K562 (cell line): ENCODE results near the gene LRP1. TPM values are rescaled to one million over a fixed set of nuclear protein-coding genes. Genes with fewer than 3 reads are reported as not detected.

Experiments
- ATAC-seq: fragments of 200-7000 bp; cut with Tn5 transposase; 3 replicates; pipeline ENCODE4 v1.9.1; 2020; ENCODE audit warnings: moderate library complexity
- BruUV-seq: library from RNA; stranded (reverse); fragments of 400-500 nt; replicated peaks from 2 replicates; lab custom pipeline; 2021; lab: Mats Ljungman, UMichigan
- CTCF ChIA-PET: fragments of 300-600 bp; formaldehyde crosslinking; extraction: SDS; loops from one replicate; lab custom pipeline; 2021; ENCODE audit warnings: low intra/inter-chr PET ratio; lab: Yijun Ruan, JAX
- POLR2A ChIA-PET: fragments of 300-600, 350-650 bp; sonication (Branson Sonifier 250); formaldehyde crosslinking; extraction: SDS; loops from one replicate; lab custom pipeline; 2021; ENCODE audit warnings: antibody characterized with exemption, inconsistent platforms; lab: Yijun Ruan, JAX
- DNase-seq, 4 experiments: peaks; one replicate each; pipeline versions ENCODE4 v3.0.0 to v3.0.0-alpha.2; 2011 to 2018; ENCODE audit warnings: low spot score in 3 of 4, mixed read lengths in 3 of 4; ENCODE audit errors: extremely low read depth in 1 of 4
- FAIRE-seq: peaks from 2 replicates; lab custom pipeline; 2011; peaks lifted over from hg19 to GRCh38; lab: Jason Lieb, UNC
- H2AFZ ChIP-seq: 2 replicates; pipeline ENCODE4 v1.6.0; 2011; ENCODE audit warnings: low read depth, low read length, control low read depth, inconsistent platforms
- H3K27ac ChIP-seq: fragments of 200-600 bp; 3 replicates; pipeline ENCODE4 v1.8.0; 2011; ENCODE audit warnings: low read depth, mild to moderate bottlenecking, control low read depth, inconsistent platforms, low read length, moderate library complexity, mixed read lengths; ENCODE audit errors: extremely low read depth
- H3K27me3 ChIP-seq, 2 experiments: fragments of 300-600 bp in 1 of 2; 2 replicates in 1 of 2; 3 replicates in 1 of 2; pipeline versions ENCODE4 v1.6.0 to v1.8.0; 2011; ENCODE audit warnings: inconsistent platforms in 2 of 2, low read length in 2 of 2, mild to moderate bottlenecking in 1 of 2, mixed read lengths in 1 of 2, moderate library complexity in 1 of 2; ENCODE audit not compliant: control insufficient read depth in 2 of 2, insufficient read depth in 2 of 2
- H3K36me3 ChIP-seq: fragments of 300-600 bp; 3 replicates; pipeline ENCODE4 v1.8.0; 2011; ENCODE audit warnings: mild to moderate bottlenecking, low read length, inconsistent platforms; ENCODE audit not compliant: control insufficient read depth, insufficient read depth
- H3K4me1 ChIP-seq, 2 experiments: fragments of 200-600 bp in 1 of 2; replicated peaks in 1 of 2; 2 replicates in 1 of 2; 3 replicates in 1 of 2; pipeline versions ENCODE4 v1.5.1 to v1.8.0; 2011; ENCODE audit warnings: inconsistent platforms in 2 of 2, low read length in 2 of 2, mild to moderate bottlenecking in 1 of 2, mixed read lengths in 1 of 2, moderate library complexity in 1 of 2; ENCODE audit not compliant: control insufficient read depth in 2 of 2, insufficient read depth in 2 of 2
- H3K4me2 ChIP-seq: 2 replicates; pipeline ENCODE4 v1.6.1; 2011; ENCODE audit warnings: low read length, control low read depth, inconsistent platforms, mixed read lengths; ENCODE audit not compliant: insufficient read depth
- H3K4me3 ChIP-seq: fragments of 200-600 bp; sonication (generic), shearing (Covaris generic); 2 replicates; pipeline ENCODE4 v1.5.1; 2016; ENCODE audit warnings: control low read depth, inconsistent platforms
- H3K79me2 ChIP-seq: fragments of 200-600 bp; 3 replicates; pipeline ENCODE4 v1.8.0; 2011; ENCODE audit warnings: low read length, inconsistent platforms; ENCODE audit not compliant: control insufficient read depth, insufficient read depth
- H3K9ac ChIP-seq, 2 experiments: 2 replicates each; pipeline versions ENCODE4 v1.6.0 to v1.6.1; 2011; ENCODE audit warnings: low read depth in 2 of 2, low read length in 2 of 2, control low read depth in 1 of 2, inconsistent platforms in 1 of 2, mild to moderate bottlenecking in 1 of 2, mixed read lengths in 1 of 2; ENCODE audit not compliant: insufficient read depth in 1 of 2
- H3K9me1 ChIP-seq: one replicate; pipeline ENCODE4 v1.6.0; 2011; ENCODE audit warnings: inconsistent platforms, mild to moderate bottlenecking, low read length, moderate library complexity; ENCODE audit not compliant: control insufficient read depth, insufficient read depth
- H3K9me3 ChIP-seq: replicated peaks from 2 replicates; pipeline ENCODE4 v1.5.1; 2011; ENCODE audit warnings: low read depth, low read length, inconsistent platforms; ENCODE audit not compliant: control insufficient read depth, insufficient read depth
- H4K20me1 ChIP-seq: replicated peaks from 2 replicates; pipeline ENCODE4 v1.6.1; 2011; ENCODE audit warnings: low read length, inconsistent platforms, mixed read lengths; ENCODE audit not compliant: control insufficient read depth, insufficient read depth
- CCAR2 ChIP-seq: fragments of 200-400 bp; formaldehyde crosslinking; IDR thresholded peaks from 2 replicates; pipeline ENCODE4 v1.6.1; 2017; ENCODE audit warnings: mild to moderate bottlenecking, low read depth, low read length
- CCNT2 ChIP-seq: IDR thresholded peaks from 2 replicates; pipeline ENCODE4 v1.6.1; 2011; ENCODE audit warnings: borderline replicate concordance, low read depth, mild to moderate bottlenecking, moderate library complexity, mixed read lengths, low read length; ENCODE audit not compliant: insufficient read length; ENCODE audit errors: extremely low read depth
- HMBOX1 ChIP-seq: sonication (generic); IDR thresholded peaks from 2 replicates; pipeline ENCODE4 v1.6.1; 2016
- SAP30 ChIP-seq: fragments of 200-600 bp; sonication (generic); IDR thresholded peaks from 2 replicates; pipeline ENCODE4 v1.6.1; 2012; ENCODE audit warnings: borderline replicate concordance, low read depth, mild to moderate bottlenecking, moderate library complexity, low read length, control low read depth, inconsistent platforms; ENCODE audit not compliant: insufficient read depth, poor library complexity, severe bottlenecking
- TAF7 ChIP-seq: fragments of 450-650 bp; IDR thresholded peaks from 2 replicates; pipeline ENCODE4 v1.6.1; 2016; ENCODE audit warnings: missing genetic modification characterization, missing compliant biosample characterization
- TEAD2 ChIP-seq: fragments of 450-650 bp; IDR thresholded peaks from 2 replicates; pipeline ENCODE4 v1.6.1; 2016; ENCODE audit warnings: missing genetic modification characterization, control low read depth, missing compliant biosample characterization
- ZNF282 ChIP-seq: sonication (generic); formaldehyde crosslinking; IDR thresholded peaks from 2 replicates; pipeline ENCODE4 v1.8.1; 2023; ENCODE audit warnings: missing genetic modification reagents
- WGBS: fragments of 100-300 bp; shearing (Covaris generic); methylation state at CpG from one replicate; pipeline ENCODE4 v1.1.6; 2016; ENCODE audit warnings: low coverage, mixed read lengths; ENCODE audit not compliant: insufficient coverage; ENCODE audit errors: missing lambda C conversion rate; 5-methylcytosine and 5-hydroxymethylcytosine counted together
- in situ Hi-C: fragments of 300-500 bp; cut with MboI; formaldehyde crosslinking; loops from 4 replicates; pipeline ENCODE4 v1.15.0; 2018; ENCODE audit warnings: inconsistent platforms, mixed read lengths
- intact Hi-C: fragments of 100-400 bp; cut with micrococcal nuclease; formaldehyde crosslinking; loops from 2 replicates; pipeline ENCODE4 v1.14.2; 2022
- polyA plus RNA-seq, 8 experiments: library from polyadenylated mRNA; depleted of rRNA in 4 of 8; stranded (reverse) in 5 of 8; unstranded in 3 of 8; fragments of >200 nt; fragmentation: Nextera tagmentation in 2 of 8; fragmentation: Illumina TruSeq in 1 of 8; extraction: Ambion mirVana in 2 of 8; extraction: Trizol in 1 of 8; gene quantifications; 2 replicates each; pipeline versions ENCODE4 v1.2.1 to v1.2.3, GENCODE V29; 2011 to 2014; ENCODE audit warnings: inconsistent platforms in 1 of 8, missing spikeins in 1 of 8
- total RNA-seq, 7 experiments: library from RNA; depleted of rRNA in 6 of 7; stranded (reverse); fragments of >200 nt in 6 of 7; fragmentation: Illumina TruSeq in 2 of 7; extraction: Trizol in 2 of 7; gene quantifications; 2 replicates each; pipeline versions ENCODE4 v1.2.1 to v1.2.3, GENCODE V29; 2011 to 2021; ENCODE audit warnings: low replicate concordance in 1 of 7

The LRP1 gene
- total and polyA plus RNA-seq, 9 of the 15 experiments (the other 6 are each of a cell fraction or from before 2014, with no cell fraction given), result 0.04 to 0.64 (median 0.19) TPM; not detected in 2

- no peak overlapping the region for H3K4me2 ChIP-seq
- peaks cover 71 to 96% of the 10 kb centered on the region in 2 experiments; a peak in 4 of 5 replicates for H3K27me3 ChIP-seq
- intact Hi-C loops, result no loop called here
- no peak overlapping the region for H3K4me3 ChIP-seq
- no peak for ATAC-seq
- DNase-seq, result no peak
- no peaks in the 10 kb centered on the region for H3K79me2 ChIP-seq
- H2AFZ ChIP-seq, result no peak overlapping the region
- BruUV-seq, result no TSS peak
- peaks cover 0 to 48% of the 10 kb centered on the region in 2 experiments; a peak in 2 of 5 replicates for H3K4me1 ChIP-seq
- WGBS, result 4% methylated on average over 13 of the region's 15 CpGs
- H3K9me3 ChIP-seq, result no peaks in the 10 kb centered on the region
- no peak for TF ChIP-seq CCAR2
- TF ChIP-seq TAF7 (tag), result no peak
- no peak for TF ChIP-seq TEAD2
- TF ChIP-seq HMBOX1, result no peak
- TF ChIP-seq ZNF282, result no peak
- TF ChIP-seq CCNT2, result no peak
- TF ChIP-seq SAP30, result no peak
- H3K9me1 ChIP-seq, result no peaks in the 10 kb centered on the region
- no peak for FAIRE-seq
- ChIA-PET POLR2A (no interaction called here), CTCF (no interaction called here)
- H4K20me1 ChIP-seq, result peaks cover 32% of the 10 kb centered on the region
- H3K9ac ChIP-seq, result no peak overlapping the region
- H3K36me3 ChIP-seq, result no peaks in the 10 kb centered on the region
- H3K27ac ChIP-seq, result no peak overlapping the region
- in situ Hi-C loops, result no loop called here
These were observed 72.2 kb downstream of the LRP1 start for GRCh38 chr12:57200497-57200896.
